Inferior parietal cortex (tissue), 1 donor: ENCODE data around the gene PLEKHM1.

Source experiments
- DNase-seq: peaks from one replicate; pipeline ENCODE4 v3.0.0-alpha.2; 2016; ENCODE audit errors: extremely low spot score

PLEKHM1 gene

GRCh38 chr17:45398800-45399199 is 91.7 kb downstream of the PLEKHM1 start:
- DNase-seq = no peak

- DNase-seq = no peak
Observed at GRCh38 chr17:45397796-45398195, 92.7 kb downstream of the PLEKHM1 start.

- no peak for DNase-seq
Observed at GRCh38 chr17:45396496-45397205, 93.9 kb downstream of the PLEKHM1 start.

GRCh38 chr17:45395569-45396415 is 94.7 kb downstream of the PLEKHM1 start:
- no peak for DNase-seq

- DNase-seq = peak; percentile 72
Observed at GRCh38 chr17:45394913-45395568, 95.5 kb downstream of the PLEKHM1 start.

- DNase-seq = no peak
Observed at GRCh38 chr17:45394564-45394912, 96.0 kb downstream of the PLEKHM1 start.

- DNase-seq = no peak
Observed at GRCh38 chr17:45394091-45394490, 96.4 kb downstream of the PLEKHM1 start.

- no peak for DNase-seq
Observed at GRCh38 chr17:45393411-45393810, 97.1 kb downstream of the PLEKHM1 start.

GRCh38 chr17:45391918-45392317 is 98.6 kb downstream of the PLEKHM1 start:
- DNase-seq = no peak

- DNase-seq = no peak
Observed at GRCh38 chr17:45391291-45391690, 99.2 kb downstream of the PLEKHM1 start.

GRCh38 chr17:45389354-45389753 is 101.2 kb downstream of the PLEKHM1 start:
- no peak for DNase-seq

- DNase-seq = no peak
Observed at GRCh38 chr17:45388604-45389325, 101.8 kb downstream of the PLEKHM1 start.

GRCh38 chr17:45387739-45388138 is 102.8 kb downstream of the PLEKHM1 start:
- no peak for DNase-seq

- DNase-seq = peak; percentile 19
Observed at GRCh38 chr17:45386178-45386577, 104.3 kb downstream of the PLEKHM1 start.
